Tibial nerve (tissue), 4 donors: ENCODE results near the gene MAML3. TPM values are rescaled to one million over a fixed set of nuclear protein-coding genes. Genes with fewer than 3 reads are reported as not detected.

ENCODE experiments used
- DNase-seq, 2 donors: peaks; one replicate each; pipeline ENCODE4 v3.0.0-alpha.2; 2019; ENCODE audit warnings: low spot score in 2 of 2
- H3K27ac ChIP-seq, 4 donors: fragments of 200-600 bp; sonication (generic) in 3 of 4; one replicate each; pipeline ENCODE4 v1.5.1; 2017 to 2019; ENCODE audit warnings: mild to moderate bottlenecking in 1 of 4
- H3K27me3 ChIP-seq, 2 donors: fragments of 200-600 bp; sonication (generic) in 1 of 2; one replicate each; pipeline versions ENCODE4 v1.5.1 to v1.6.0; 2017 to 2019
- H3K36me3 ChIP-seq, 3 donors: fragments of 200-600 bp; sonication (generic); one replicate each; pipeline ENCODE4 v1.5.1; 2018 to 2019
- H3K4me1 ChIP-seq, 4 donors: fragments of 200-600 bp; sonication (generic) in 3 of 4; one replicate each; pipeline ENCODE4 v1.5.1; 2017 to 2019
- H3K4me3 ChIP-seq, 4 donors: fragments of 200-600 bp; sonication (generic) in 3 of 4; one replicate each; pipeline ENCODE4 v1.5.1; 2017 to 2019; ENCODE audit warnings: mild to moderate bottlenecking in 1 of 4, moderate library complexity in 1 of 4
- H3K9me3 ChIP-seq, 4 donors: fragments of 200-600 bp; sonication (generic) in 3 of 4; one replicate each; pipeline ENCODE4 v1.5.1; 2017 to 2019
- EP300 ChIP-seq, 2 donors: sonication (generic); formaldehyde crosslinking; IDR thresholded peaks; one replicate each; pipeline ENCODE4 v1.6.1; 2017; ENCODE audit warnings: antibody characterized with exemption in 2 of 2, mild to moderate bottlenecking in 1 of 2
- POLR2A ChIP-seq, 2 donors: fragments of 450-650 bp; IDR thresholded peaks; one replicate each; pipeline ENCODE4 v1.6.1; 2017; ENCODE audit warnings: antibody characterized with exemption in 2 of 2, mild to moderate bottlenecking in 2 of 2, moderate library complexity in 2 of 2
- WGBS, 2 donors: methylation state at CpG; one replicate each; pipeline ENCODE4 v1.1.5; 2018; 5-methylcytosine and 5-hydroxymethylcytosine counted together
- total RNA-seq, 4 donors: library from RNA; depleted of rRNA; stranded (reverse); fragments of >200 nt; gene quantifications; one replicate each; pipeline ENCODE4 v1.1.0, GENCODE V29; 2016
- TF ChIP-seq, protein P1 (sequence below), 5 experiments: fragments of 200-600 bp in 3 of 5; fragments of 450-650 bp in 2 of 5; sonication (generic) in 3 of 5; IDR thresholded peaks; one replicate each; pipeline ENCODE4 v1.5.1; 2016 to 2019; ENCODE audit warnings: antibody characterized with exemption in 5 of 5, mild to moderate bottlenecking in 3 of 5, moderate library complexity in 2 of 5

MAML3 gene
- total RNA-seq, 4 donors from 2014 or later: 8.6 to 10.5 (median 9.4) TPM

DNA sequence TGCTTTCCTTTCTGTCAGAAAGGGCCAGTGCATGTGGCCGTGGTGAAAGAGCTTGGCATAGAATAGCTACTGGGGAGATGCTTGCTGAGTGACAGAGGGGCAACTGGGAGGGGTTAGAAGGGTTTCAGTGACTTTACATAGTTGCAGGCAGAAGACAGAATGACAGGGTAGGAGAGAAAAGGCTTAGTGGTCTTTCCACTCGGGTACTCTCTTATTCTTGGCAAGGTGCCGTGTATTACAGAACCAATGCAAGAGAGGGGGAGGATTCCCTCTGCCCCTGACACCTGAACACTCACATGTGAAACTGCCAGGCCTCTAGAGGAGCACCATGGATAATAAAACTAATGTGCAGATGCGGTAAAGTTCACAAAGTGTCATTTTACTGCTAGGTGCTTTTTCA is 260.2 kb downstream of the MAML3 start:
- peaks cover 0 to 13% (median under 1%) of the 10 kb centered on the region in 4 donors for H3K4me1 ChIP-seq
- H3K36me3 ChIP-seq: peaks cover 0 to 16% (median 0%) of the 10 kb centered on the region in 3 donors
- no peak overlapping the region for H3K27ac ChIP-seq
- 58 to 71% methylated on average over 4 of the region's 4 CpGs for WGBS, 2 donors
- no peak overlapping the region for H3K4me3 ChIP-seq
- no peaks in the 10 kb centered on the region for H3K27me3 ChIP-seq
- no peaks in the 10 kb centered on the region for H3K9me3 ChIP-seq
- no peak for DNase-seq
- TF ChIP-seq POLR2A (IDR thresholded peaks at IDR 0.05) (no peak), EP300 (IDR thresholded peaks at IDR 0.05) (no peak)
- TF ChIP-seq, protein P1, sequence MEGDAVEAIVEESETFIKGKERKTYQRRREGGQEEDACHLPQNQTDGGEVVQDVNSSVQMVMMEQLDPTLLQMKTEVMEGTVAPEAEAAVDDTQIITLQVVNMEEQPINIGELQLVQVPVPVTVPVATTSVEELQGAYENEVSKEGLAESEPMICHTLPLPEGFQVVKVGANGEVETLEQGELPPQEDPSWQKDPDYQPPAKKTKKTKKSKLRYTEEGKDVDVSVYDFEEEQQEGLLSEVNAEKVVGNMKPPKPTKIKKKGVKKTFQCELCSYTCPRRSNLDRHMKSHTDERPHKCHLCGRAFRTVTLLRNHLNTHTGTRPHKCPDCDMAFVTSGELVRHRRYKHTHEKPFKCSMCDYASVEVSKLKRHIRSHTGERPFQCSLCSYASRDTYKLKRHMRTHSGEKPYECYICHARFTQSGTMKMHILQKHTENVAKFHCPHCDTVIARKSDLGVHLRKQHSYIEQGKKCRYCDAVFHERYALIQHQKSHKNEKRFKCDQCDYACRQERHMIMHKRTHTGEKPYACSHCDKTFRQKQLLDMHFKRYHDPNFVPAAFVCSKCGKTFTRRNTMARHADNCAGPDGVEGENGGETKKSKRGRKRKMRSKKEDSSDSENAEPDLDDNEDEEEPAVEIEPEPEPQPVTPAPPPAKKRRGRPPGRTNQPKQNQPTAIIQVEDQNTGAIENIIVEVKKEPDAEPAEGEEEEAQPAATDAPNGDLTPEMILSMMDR (IDR thresholded peaks at IDR 0.05): no peak

DNA sequence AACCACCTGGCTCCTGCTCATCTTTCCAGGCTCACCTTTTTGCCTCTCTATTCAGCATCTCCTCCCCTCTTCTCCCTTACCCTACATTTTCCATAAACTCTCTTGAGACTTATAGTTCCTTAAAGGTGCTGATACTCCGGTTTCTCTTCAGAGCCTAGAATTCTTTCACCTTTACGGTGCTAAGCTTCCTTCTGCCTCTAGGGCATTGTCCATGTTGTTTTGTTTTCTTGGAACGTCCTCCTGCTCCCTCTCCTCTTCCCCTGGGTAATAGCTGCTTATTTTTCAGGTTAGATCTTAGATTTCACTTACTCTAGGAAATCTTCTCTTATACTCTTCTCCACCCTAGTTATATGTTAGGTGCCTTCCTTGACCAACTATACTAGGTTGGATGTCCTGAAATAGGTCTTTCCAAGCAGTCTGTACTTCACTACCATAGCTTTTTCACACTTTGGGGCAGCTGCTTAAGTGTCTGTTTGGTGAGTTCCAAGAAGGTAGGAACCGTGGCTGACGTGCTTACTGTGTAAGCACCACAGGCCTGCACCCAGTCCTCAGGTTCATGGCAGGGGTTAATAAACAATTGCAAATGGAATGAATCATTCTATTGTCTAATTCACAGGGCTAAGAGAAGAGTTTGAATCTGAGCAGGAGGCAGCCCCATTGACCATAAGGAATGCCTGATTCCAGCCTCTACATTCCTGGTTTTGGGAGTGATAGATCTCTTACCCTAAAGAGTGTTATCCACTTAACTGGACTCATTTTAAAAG is 260.8 kb downstream of the MAML3 start:
- Histone ChIP-seq H3K9me3 (no peaks in the 10 kb centered on the region), H3K4me3 (no peak overlapping the region), H3K36me3 (peaks cover 0 to 16% (median 0%) of the 10 kb centered on the region in 3 donors), H3K4me1 (peaks cover 0 to 14% (median 3%) of the 10 kb centered on the region in 4 donors), H3K27ac (no peak overlapping the region), H3K27me3 (no peaks in the 10 kb centered on the region)
- DNase-seq: no peak
- WGBS, 2 donors: 75 to 83% methylated on average over 5 of the region's 5 CpGs
- no peak for TF ChIP-seq POLR2A (IDR thresholded peaks at IDR 0.05)
- TF ChIP-seq, protein P1 (IDR thresholded peaks at IDR 0.05): no peak
- TF ChIP-seq EP300 (IDR thresholded peaks at IDR 0.05): no peak

DNA sequence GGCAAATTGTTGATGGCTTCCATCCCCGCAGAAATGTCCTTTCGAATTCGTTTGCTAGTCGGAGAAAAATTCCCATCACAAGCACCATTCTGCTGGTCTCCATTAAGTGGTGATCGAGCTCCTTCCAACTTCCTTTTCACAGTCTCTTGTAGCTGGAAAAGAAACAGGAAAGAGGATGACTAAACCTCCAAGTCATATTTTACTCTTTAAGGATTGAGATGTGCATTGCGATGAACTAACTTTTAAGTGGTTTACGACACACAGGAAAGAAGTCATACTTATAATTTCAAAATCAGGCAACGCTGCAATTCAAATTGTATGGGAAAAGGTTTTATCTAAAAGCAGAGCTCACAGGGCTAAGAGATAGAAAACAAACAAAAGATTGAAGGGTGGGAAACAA is 263.2 kb downstream of the MAML3 start:
- 91 to 92% methylated on average over 8 of the region's 8 CpGs for WGBS, 2 donors
- TF ChIP-seq EP300 (IDR thresholded peaks at IDR 0.05): no peak
- TF ChIP-seq POLR2A (IDR thresholded peaks at IDR 0.05): no peak
- TF ChIP-seq, protein P1 (IDR thresholded peaks at IDR 0.05): no peak
- Histone ChIP-seq H3K9me3 (no peaks in the 10 kb centered on the region), H3K4me3 (no peak overlapping the region), H3K4me1 (peaks cover 0 to 36% (median 8%) of the 10 kb centered on the region in 4 donors), H3K36me3 (peaks cover 0 to 16% (median 0%) of the 10 kb centered on the region in 3 donors), H3K27me3 (no peaks in the 10 kb centered on the region), H3K27ac (no peak overlapping the region)
- DNase-seq: no peak

DNA sequence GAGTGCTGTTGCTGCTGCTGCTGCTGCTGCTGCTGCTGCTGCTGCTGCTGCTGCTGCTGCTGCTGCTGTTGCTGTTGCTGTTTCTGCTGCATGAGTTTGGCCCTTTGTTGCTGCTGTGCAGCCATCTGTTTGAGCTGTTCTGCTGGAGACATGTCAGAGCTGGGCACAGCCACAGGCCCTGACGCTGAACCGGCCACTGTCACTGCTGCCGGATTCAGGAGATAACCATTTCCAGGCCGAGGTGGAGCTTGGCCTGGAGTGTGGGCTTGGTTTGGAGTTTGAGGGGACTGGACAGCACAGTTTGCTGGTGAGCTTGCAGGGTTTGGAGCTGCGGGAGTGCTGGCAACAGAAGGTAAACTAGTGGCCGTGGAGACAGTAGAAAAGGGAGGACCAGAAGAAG is 264.1 kb downstream of the MAML3 start:
- DNase-seq: no peak
- no peak overlapping the region for H3K4me3 ChIP-seq
- no peaks in the 10 kb centered on the region for H3K27me3 ChIP-seq
- 88 to 92% methylated on average over 6 of the region's 6 CpGs for WGBS, 2 donors
- H3K27ac ChIP-seq: no peak overlapping the region
- no peaks in the 10 kb centered on the region for H3K9me3 ChIP-seq
- H3K36me3 ChIP-seq: peaks cover 0 to 16% (median 0%) of the 10 kb centered on the region in 3 donors
- H3K4me1 ChIP-seq: peaks cover 0 to 41% (median 8%) of the 10 kb centered on the region in 4 donors
- TF ChIP-seq POLR2A (IDR thresholded peaks at IDR 0.05) (no peak), EP300 (IDR thresholded peaks at IDR 0.05) (no peak)
- TF ChIP-seq, protein P1 (IDR thresholded peaks at IDR 0.05): no peak

DNA sequence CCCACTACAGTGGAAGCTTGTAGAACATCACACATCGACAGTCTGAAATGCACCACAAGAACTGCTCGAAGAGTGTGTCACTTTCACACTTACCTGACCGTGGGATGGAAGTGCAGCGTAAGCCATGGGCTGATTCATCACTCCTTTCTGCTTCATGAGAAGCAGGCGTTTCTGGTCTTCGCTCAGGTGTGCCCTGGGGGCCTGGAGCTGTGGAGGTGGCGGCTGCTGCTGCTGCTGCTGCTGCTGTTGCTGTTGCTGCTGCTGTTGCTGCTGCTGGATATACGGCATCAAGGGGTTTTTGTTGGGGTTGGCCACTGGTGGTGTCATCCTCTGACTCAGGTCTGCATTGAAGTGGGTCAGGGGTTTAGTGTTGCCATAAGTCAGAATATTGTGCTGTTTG is 264.7 kb downstream of the MAML3 start:
- Histone ChIP-seq H3K27me3 (no peaks in the 10 kb centered on the region), H3K9me3 (no peaks in the 10 kb centered on the region), H3K27ac (no peak overlapping the region), H3K4me1 (peaks cover 0 to 44% (median 8%) of the 10 kb centered on the region in 4 donors), H3K4me3 (no peak overlapping the region), H3K36me3 (peaks cover 0 to 16% (median 0%) of the 10 kb centered on the region in 3 donors)
- no peak for TF ChIP-seq POLR2A (IDR thresholded peaks at IDR 0.05)
- TF ChIP-seq EP300 (IDR thresholded peaks at IDR 0.05): no peak
- TF ChIP-seq, protein P1 (IDR thresholded peaks at IDR 0.05): no peak
- WGBS, 2 donors: 80 to 89% methylated on average over 8 of the region's 8 CpGs
- no peak for DNase-seq
